ENCODE data around the gene AFG3L2.
"Not testable (repeated sequence)": the region's sequence is repeated elsewhere in the genome, so short reads cannot be mapped to it uniquely, and the experiment has no call there.

AFG3L2 gene

DNA sequence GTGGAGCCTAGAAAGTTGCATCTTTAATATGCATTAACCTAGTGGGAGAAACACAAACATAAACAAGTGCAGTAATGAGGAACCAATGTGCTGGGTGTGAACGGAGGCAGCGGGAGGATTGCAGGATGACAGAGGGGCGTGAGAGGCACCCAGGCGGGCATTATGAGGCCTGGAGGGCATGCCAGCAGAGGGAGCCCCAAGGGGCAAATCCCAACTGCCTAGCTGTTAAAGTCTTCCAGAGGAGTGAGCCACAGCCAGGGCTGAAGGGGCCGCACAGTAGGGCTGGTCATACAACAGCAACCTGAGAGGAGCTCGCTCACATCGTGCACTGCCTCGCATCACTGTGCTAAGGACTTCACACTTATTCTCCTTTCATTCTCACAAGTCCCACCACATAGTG lies 17.4 kb upstream of the AFG3L2 start:
- no peak for DNase-seq

DNA sequence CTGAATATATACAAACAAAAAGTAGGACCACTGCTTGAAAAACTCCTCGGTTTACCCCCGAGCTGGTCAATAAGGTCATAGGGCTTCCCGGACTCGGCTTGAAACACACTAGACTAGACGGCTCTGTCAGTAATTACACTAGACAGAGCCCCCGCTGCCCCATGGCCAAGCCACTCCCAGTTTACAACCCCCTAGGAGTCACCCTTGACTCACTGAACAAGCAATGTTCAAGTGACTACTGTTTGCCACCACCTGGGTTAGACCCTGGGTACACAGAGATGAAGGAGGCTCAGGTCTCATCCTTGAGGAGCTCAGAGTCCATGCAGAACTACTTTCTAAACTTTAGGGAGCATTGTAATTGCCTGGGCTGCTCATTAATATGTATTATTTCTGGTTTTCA lies 17.0 kb upstream of the AFG3L2 start:
- no peak for DNase-seq

DNA sequence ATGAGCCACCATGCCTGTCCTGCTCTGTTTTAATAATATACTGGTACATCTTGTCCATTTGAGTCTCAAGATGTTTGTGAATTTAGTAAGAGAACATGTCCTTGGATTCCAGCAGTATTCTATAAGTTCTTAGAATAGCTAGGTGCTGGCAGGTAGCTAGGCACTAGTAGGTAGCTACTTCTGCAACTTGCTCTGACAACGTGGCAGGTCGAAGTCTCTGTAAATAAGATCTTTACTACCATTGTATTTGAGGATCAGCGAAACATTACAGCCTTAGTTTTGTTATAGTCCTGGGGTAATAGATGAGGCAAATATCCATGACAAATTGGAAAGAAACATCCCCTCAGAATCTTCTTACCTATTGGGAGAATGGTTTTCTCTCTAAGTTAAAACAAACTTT lies 16.5 kb upstream of the AFG3L2 start:
- DNase-seq: no peak

DNA sequence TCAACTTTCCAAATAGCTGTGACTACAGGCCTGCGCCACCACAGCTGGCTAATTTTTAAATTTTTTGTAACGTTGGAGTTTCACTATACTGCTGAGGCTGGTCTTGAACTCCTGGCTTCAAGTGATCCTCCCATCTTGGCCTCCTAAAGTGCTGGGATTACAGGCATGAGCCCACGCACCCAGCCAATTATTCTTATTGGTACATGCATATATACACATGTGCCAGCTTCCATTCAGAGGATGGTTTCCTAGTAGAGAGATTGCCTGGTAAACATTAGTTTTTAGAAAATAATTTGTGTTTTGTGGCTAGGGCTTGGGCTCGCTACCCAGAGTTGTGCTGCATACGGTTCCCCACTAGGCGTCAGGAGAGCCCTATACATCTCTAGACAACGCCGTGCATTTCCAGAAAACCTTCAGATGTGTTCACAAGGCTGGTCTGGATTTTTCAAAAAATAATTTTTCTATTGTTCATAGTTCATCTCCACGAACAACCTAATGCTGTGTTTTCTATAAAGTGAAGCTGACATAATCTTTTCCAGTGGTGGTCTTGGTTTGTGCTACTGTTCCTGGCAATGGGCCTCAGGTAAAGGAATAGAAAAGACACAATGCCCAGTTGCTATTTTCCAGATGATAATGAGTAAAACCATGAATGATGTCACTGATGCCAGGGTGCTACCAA lies 14.6 kb upstream of the AFG3L2 start:
- peak in 1 of 2 experiments; percentile 0 for DNase-seq

DNA sequence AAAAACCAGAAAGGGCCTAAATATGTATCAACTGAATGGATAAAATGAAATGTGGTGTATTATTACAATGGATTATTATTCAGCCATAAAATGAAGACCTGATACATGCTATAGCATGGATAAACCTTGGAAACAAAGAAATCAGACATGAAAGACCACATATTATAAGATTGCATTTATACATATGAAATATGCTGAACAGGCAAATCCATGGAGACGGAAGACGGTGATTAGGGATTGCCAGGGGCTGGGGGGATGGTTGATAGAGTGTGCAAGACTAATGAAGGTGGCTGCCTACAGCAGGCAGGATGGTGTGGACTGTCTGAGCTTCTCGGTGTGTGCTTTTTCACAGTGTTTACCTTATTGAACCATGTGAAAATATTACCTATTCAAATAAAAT lies 11.4 kb upstream of the AFG3L2 start:
- no peak for DNase-seq

DNA sequence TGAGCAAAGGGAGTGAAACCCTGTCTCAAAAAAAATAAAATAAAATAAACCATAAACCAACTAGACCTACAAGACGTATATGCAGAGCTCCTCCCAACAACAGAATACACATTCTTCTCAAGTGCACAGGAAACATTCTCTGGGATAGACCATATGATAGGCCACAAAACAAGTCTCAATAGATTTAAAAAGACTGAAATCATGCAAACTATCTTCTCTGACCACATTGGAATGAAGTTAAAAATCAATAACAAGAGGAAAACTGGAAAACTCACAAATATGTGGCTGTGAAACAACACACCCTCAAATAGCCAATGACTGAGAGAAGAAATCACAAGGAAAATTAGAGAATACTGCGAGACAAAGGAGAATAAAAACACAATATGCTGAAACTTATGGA lies 7.2 kb upstream of the AFG3L2 start:
- DNase-seq: no peak

DNA sequence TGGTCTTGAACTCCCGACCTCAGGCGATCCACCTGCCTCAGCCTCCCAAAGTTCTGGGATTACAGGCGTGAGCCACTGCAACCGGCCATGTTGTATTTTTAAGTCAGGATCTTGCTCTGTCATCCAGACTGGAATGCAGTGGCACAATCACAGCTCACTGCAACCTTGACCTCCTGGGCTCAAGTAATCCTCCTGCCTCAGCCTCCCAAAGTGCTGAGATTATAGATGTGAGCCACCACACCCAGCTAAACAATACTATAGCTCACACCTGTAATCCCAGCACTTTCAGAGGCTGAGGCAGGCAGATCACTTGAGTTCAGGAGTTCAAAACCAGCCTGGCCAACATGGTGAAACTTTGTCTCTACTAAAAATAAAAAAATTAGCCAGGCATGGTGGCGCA lies 6.7 kb upstream of the AFG3L2 start:
- DNase-seq: not testable (repeated sequence)

DNA sequence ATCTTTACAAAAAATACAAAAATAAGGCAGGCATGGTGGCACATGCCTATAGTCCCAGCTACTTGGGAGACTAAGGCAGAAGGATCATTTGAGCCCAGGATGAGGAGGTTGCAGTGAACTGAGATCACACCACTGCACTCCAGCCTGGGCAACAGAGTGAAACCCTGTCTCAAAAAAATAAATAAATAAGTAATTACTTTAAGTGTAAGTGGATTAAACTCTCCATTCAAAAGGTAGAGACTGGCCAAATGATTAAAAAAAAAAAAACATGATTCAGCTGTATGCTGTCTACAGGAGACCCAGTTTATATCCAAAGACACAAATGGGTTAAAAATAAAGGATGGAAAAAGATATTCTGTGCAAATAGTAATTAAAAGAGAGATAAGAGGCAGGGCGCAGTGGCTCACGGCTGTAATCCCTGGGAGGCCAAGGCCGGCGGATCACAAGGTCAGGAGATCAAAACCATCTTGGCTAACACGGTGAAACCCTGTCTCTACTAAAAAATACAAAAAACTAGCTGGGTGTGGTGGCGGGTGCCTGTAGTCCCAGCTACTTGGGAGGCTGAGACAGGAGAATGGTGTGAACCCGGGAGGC lies 5.3 kb upstream of the AFG3L2 start:
- not testable (repeated sequence) for DNase-seq

DNA sequence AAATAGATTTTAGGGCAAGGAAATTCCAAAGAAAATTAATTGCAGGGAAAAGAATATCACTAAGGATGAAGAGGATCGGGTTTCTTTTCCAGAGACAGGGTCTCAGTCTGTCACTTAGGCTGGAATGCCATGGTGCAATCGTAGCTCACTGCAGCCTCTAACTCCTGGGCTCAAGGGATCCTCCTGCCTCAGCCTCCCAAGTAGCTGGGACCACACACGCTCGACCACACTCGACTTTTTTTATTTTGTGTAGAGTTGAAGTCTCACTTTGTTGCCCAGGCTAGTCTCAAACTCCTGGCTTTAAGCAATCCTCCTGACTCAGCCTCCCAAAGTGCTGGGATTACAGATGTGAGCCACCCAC lies 1.2 kb upstream of the AFG3L2 start:
- DNase-seq: not testable (repeated sequence)

DNA sequence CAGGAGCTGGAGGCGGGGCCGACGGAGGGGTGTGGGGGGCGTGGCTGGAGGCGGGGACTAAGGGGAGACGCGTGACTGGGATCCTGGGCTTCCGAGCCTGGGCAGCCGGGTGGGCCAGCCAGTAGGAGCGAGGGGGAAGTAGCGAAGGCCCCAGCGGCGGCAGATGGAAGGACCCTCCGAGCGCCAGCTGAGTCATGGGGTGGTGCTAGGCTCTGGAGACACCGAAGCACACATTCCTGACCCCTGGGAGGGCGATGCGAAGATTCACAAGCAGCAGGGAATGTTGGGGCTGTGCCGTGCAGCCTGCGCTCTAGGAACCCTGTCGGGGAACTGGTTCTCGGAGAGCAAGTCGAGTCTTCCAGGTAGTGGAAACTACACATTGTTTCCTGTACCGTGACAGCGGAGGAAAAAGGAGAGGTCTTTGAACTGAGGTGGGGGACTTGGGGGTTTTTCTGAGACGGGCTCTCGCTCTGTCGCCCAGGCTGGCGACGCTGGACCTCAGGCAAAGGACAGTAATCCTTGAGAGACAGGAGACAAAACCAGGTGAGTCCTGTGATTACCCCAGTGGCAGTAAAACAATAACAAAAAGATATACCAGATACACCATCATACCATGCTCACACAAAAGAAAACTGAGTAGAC lies 650 bp upstream of the AFG3L2 start:
- DNase-seq: no peak

DNA sequence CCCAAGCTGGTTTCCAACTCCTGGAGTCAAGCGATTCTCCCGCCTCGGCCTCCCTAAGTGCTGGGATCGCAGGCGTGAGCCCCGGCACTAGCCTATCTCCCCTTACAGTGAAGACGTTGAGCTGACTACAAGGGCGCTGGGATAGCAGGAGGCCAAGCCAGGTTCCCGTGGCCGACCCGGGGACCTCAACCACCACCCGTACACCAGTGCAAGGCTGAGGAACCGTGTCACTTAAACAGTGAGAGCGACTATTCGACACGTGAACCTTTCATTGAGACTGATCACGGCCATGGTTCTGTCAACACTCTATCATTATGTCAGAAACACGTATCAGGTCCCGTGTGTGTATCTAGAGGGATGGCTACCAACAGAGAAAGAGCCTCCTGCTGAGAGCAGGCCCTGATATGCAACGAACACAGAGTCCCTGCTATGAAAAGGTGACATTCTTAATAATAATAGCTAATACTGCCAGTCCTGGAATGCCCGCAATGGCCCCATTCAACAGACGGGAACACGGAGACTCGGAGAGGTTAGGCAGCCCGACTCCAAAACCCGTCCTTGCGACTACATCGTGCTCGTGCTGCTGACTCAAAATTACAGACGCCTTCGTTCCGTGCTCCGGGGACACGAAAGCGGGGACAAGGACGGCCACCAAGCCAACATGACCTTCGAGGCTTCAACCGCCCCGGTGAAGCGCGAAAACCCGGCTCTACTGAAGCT lies 833 bp downstream of the AFG3L2 start:
- DNase-seq: no peak

DNA sequence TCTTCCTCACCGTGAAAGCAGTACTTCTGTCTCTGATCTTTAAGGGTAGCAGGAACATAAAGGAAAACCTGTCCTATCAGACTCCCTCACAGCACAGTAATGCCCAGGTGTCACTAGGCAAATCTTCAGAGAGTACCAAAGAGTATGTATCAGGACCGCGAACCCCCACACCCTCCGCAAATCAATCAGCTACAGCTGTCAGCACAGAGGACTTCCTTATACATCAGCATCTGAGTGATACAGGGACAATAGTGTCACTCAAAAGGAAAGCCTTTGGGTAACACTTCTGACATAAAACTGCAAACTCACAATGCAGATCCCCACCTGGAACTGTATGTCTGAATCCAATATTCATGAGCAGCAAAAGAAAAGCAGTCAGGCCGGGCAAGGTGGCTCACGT lies 2.6 kb downstream of the AFG3L2 start:
- DNase-seq: no peak

DNA sequence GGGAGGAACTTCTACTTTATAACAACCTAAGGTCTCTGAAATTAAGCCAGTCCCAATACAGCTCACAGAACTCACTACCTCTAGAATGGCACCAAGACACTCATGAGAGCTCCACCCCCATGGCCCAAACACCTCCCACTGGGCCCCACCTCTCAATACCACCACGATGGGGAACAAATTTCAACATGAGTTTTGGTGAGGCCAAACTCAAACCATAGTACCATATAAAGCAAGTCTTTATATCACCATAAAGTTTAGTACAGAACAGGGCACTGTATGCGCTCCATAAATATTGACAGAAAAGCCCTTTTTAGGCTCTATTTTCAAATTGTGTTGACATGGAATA lies 3.3 kb downstream of the AFG3L2 start:
- DNase-seq: no peak

DNA sequence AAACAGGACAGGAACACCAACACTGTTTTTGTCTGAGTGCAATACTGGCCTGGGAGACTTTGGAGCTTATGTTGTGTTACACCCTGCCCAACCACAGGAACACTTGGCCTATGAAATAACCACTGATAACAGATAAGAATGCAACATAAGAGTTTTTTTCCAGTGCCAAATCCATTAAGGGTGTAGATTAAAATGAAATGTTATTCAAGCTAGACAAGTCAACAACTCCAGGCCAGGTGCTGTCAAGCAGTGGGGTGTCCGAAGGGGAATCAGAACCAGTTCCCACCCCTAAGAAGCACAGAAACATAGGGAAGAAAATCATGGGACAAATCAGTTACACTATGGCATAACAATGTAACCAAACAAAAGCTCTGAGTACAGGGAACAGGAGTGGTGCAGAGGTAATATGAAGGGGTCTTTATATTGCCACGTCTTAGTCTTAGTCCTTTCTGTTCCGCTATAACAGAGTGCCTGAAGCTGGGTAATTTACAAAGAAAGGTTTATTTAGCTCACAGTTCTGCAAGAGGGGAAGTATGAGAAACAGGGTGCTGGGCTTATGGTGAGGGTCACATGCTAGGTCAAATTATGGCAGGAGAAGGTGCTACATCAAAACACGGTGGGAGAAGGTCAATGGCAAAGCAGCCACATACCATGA lies 3.8 kb downstream of the AFG3L2 start:
- DNase-seq: no peak

DNA sequence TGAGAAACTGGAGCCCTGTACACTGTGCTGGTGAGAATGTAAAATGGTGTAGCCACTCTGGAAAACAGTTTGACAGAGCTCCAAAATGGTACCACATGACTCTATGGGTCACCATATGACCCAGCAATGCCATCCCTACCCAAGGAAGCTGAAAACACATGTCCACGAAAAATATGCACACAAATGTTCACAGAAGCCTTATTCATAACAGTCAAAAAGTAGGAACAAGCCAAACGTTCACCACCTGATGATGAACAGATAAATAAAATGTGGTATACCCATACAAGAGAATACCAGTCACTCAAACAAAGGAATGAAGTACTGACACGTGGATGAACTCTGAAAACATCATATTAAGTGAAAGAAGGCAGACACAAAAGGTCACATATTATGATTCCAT lies 4.6 kb downstream of the AFG3L2 start:
- no peak for DNase-seq

DNA sequence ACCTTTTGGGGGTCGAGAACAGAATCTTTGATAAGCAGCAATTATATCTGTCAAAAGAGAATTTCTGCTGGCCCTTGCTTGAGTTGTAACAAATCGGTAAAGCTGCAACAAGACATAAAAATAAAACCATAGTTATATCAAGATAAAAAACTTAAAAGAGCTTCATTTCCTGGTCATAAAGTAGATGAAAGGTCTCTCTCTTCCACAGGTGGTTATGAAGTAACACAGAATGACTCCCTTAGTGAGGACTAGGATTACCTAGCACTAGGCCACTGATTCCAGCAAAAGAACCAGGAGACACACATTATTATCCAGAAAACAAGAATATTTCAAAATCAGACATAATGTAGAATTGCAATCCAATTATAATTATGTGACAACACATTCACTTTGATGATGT lies 5.4 kb downstream of the AFG3L2 start:
- DNase-seq: no peak

DNA sequence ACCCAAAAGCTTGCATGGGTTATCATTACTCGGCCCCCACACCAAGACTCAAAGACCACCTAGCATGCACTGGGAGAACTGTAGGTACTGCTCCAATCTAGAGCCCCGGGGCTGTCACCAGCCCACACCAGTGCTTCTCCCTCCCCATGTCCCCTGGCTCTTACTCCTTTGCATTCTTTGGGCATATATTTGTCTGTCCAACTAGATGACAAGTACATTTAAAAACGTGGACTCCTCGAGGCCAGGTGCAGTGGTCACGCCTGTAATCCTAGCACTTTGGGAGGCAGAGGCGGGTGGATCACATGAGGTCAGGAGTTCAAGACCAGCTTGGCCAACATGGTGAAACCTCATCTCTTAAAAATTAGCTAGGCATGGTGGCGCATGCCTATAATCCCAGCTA lies 7.8 kb downstream of the AFG3L2 start:
- DNase-seq: no peak

DNA sequence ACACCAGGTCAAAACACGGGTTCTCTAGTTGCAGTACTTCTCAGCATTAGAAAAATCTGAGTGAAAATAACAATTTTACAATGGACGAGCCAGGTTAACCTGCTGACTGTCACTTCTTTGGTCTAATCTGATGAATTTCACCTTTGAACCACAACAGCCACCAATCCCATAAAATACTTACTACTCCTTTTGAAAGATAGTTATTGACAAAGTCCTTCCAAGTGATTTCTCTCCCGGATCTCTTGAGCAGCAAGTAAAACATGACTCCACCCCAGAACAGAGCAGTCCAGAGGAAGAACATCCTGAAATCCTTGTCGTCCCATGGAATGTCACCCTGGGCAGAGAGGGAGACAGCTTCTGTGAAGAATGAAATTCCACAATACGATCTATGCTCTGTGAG lies 10.2 kb downstream of the AFG3L2 start:
- no peak for DNase-seq

DNA sequence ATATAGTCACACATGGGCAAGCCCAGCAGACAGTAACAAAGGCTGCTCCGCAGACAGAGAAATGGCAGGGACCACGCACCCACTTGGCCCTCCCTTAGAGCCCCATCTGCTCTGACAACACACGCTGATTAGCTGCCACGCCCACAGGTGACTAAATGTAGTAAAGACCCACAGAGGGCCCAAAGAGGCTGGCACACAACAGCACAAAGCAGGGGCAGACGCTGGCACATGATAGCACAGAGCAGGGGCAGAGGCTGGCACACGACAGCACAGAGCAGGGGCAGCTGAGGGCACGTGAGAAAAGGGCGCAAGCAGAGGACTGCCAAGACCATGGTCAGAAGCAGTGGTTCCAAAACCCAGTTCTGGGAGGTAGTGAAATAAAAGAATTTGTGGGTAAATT lies 10.6 kb downstream of the AFG3L2 start:
- no peak for DNase-seq

DNA sequence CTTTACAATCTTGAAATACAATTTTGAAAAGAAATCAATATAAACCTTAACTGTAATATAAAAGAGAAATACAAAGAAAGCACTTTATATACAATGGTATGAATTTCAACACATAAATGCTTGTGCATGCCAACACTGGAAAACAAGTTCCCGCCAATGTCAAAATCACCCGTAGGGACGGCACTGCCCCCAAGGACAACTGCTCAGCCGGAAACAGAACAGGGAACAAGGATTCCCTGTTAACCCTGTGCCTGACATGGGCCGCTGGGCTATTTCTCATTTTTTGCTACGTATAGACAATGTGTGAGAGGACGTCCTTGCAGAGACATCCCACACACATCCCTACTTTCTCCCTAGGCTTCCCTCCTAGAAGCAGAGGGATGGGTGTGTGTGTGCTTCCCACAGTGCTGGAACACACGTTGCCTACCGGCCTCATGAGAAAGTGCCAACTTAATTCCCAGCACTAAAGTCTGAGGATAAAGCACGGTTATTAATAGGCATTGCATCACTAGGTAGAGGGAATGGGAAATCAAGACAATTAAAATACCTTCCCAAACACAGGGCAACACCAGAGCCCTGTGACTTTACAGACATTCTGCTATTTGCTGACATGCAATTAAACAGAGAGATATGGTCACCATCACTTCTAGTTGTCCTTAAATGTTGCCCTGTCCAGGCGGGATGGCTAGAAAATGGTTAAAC lies 14.4 kb downstream of the AFG3L2 start:
- no peak for DNase-seq

DNA sequence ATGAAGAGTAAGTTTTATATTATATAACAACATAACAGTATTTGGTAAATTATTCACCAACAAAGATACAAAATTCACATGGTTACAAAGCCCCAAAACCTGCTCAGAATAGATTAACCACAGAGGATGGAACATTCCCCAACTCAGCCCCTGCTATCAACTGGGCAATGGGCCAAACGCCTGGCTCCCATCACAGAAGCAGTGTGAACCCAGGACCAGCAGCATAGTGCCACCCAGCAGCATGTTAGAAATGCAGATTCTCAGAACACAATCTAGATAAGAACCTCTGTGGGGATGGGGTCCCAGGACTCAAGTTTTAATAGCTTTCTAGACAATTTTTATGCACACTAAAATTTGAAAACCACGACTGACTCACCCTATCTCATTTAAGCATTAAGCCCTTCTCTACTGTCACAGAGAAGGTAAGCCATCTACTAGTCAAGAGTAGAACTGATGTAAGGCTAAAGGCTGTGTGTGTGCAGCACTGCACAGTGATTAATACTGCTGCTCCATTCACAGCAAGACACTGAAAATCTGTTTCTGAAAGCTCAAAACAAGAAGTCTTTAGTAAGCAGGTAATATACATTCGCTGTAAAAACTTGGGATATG lies 15.2 kb downstream of the AFG3L2 start:
- no peak for DNase-seq

DNA sequence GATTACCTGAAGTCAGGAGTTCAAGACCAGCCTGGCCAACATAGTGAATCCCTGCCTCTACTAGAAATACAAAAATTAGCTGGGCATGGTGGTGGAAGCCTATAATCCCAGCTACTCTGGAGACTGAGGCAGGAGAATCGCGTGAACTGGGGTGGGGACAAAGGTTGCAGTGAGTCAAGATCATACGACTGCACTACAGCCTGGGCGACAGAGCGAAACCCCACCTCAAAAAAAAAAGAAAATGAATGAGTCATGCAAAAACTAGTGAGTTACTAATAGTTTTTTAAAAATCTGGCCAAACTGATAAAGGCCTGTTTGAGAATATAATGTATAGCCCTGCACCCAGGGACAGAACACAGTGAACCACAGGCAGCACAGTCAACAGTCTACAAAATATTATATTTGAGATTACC lies 17.5 kb downstream of the AFG3L2 start:
- no peak for DNase-seq

DNA sequence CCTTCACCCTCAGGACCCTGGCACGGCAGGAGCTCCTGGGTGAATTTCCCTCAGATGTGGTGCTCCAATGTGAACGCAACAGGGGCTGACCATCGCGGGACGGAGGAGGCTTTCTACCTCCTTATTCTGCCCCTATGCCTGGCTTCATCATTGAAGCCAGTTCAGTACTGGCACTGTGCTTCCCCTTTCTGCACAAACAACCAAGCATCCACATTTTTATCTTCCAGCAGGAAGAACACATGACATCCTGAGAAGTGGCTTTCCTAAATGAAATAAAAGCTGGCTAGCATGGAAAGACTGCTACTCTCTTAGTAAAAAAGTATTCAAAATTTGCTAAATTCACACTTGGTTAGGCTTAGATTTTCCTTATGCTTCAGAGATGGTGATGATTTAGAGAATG lies 24.8 kb downstream of the AFG3L2 start:
- no peak for DNase-seq

Measured in NCI-H1930 (cell line).